K562 (cell line): Measurements from ENCODE around the gene FDX2. TPM values are rescaled to one million over a fixed set of nuclear protein-coding genes. Genes with fewer than 3 reads are reported as not detected.

Experiments used
- ADNP ChIP-seq: fragments of 200-800 bp; sonication (Bioruptor generic); IDR thresholded peaks from 2 replicates; pipeline ENCODE4 v1.6.1; 2016; ENCODE audit warnings: missing genetic modification characterization, missing compliant biosample characterization
- AFF1 ChIP-seq, 2 experiments: fragments of 450-650 bp; IDR thresholded peaks; 2 replicates each; pipeline ENCODE4 v1.6.1; 2018; ENCODE audit warnings: mild to moderate bottlenecking in 2 of 2, low read depth in 1 of 2; ENCODE audit not compliant: partially characterized antibody in 2 of 2
- BRF2 ChIP-seq: IDR thresholded peaks from 3 replicates; pipeline ENCODE4 v1.6.1; 2011; ENCODE audit warnings: borderline replicate concordance, mild to moderate bottlenecking; ENCODE audit not compliant: insufficient read length, insufficient read depth
- CREBBP ChIP-seq: IDR thresholded peaks from one replicate; pipeline ENCODE4 v1.6.1; 2012; ENCODE audit warnings: low read depth, mild to moderate bottlenecking, control low read depth, inconsistent platforms, low read length
- CXXC5 ChIP-seq: fragments of 250-450 bp; sonication (Bioruptor Pico); IDR thresholded peaks from 2 replicates; pipeline ENCODE4 v1.8.0; 2022; ENCODE audit warnings: inconsistent platforms, mild to moderate bottlenecking, moderate library complexity
- FIP1L1 ChIP-seq: fragments of 200-400 bp; formaldehyde crosslinking; IDR thresholded peaks from 2 replicates; pipeline ENCODE4 v1.6.1; 2018; ENCODE audit warnings: mild to moderate bottlenecking, low read depth, low read length; ENCODE audit not compliant: poor library complexity, severe bottlenecking
- MYNN ChIP-seq, 2 experiments: sonication (generic); formaldehyde crosslinking in 1 of 2; IDR thresholded peaks; 2 replicates each; pipeline versions ENCODE4 v1.5.0 to v1.6.1; 2016 to 2020; ENCODE audit warnings: antibody characterized with exemption in 1 of 2, missing genetic modification reagents in 1 of 2
- PURB ChIP-seq: sonication (generic); formaldehyde crosslinking; IDR thresholded peaks from 2 replicates; pipeline ENCODE4 v1.9.0; 2021; ENCODE audit warnings: low read depth, mild to moderate bottlenecking, missing genetic modification reagents
- RBM17 ChIP-seq: fragments of 200-400 bp; formaldehyde crosslinking; IDR thresholded peaks from 2 replicates; pipeline ENCODE4 v1.6.1; 2017; ENCODE audit warnings: low read depth, mild to moderate bottlenecking, low read length, borderline replicate concordance
- RNF2 ChIP-seq: sonication (generic); IDR thresholded peaks from 2 replicates; pipeline ENCODE4 v1.6.1; 2016
- TOE1 ChIP-seq, 2 experiments: fragments of 450-650 bp in 1 of 2; sonication (generic) in 1 of 2; formaldehyde crosslinking in 1 of 2; IDR thresholded peaks; 2 replicates each; pipeline versions ENCODE4 v1.7.1 to v1.8.0; 2016 to 2022; ENCODE audit warnings: borderline replicate concordance in 2 of 2, mild to moderate bottlenecking in 2 of 2, antibody characterized with exemption in 1 of 2, inconsistent platforms in 1 of 2, low read depth in 1 of 2, missing genetic modification reagents in 1 of 2, moderate library complexity in 1 of 2
- U2AF1 ChIP-seq: fragments of 200-400 bp; formaldehyde crosslinking; optimal IDR thresholded peaks from 2 replicates; pipeline ENCODE3; 2017; ENCODE audit warnings: mild to moderate bottlenecking, low read depth, low read length, moderate library complexity
- ZBTB26 ChIP-seq: fragments of 450-650 bp; formaldehyde crosslinking; IDR thresholded peaks from 2 replicates; pipeline ENCODE4 v1.4.0; 2022; ENCODE audit warnings: missing genetic modification characterization
- ZC3H4 ChIP-seq: sonication (generic); formaldehyde crosslinking; IDR thresholded peaks from 2 replicates; pipeline ENCODE4 v1.9.0; 2021; ENCODE audit warnings: missing genetic modification reagents, borderline replicate concordance
- ZFX ChIP-seq: sonication (generic); formaldehyde crosslinking; IDR thresholded peaks from 2 replicates; pipeline ENCODE4 v1.8.0; 2022; ENCODE audit warnings: mild to moderate bottlenecking, missing genetic modification reagents, moderate library complexity
- ZNF217 ChIP-seq: sonication (generic); formaldehyde crosslinking; IDR thresholded peaks from 2 replicates; pipeline ENCODE4 v1.8.0; 2022; ENCODE audit warnings: mild to moderate bottlenecking, missing genetic modification reagents
- polyA plus RNA-seq, 8 experiments: library from polyadenylated mRNA; depleted of rRNA in 4 of 8; stranded (reverse) in 5 of 8; unstranded in 3 of 8; fragments of >200 nt; fragmentation: Nextera tagmentation in 2 of 8; fragmentation: Illumina TruSeq in 1 of 8; extraction: Ambion mirVana in 2 of 8; extraction: Trizol in 1 of 8; gene quantifications; 2 replicates each; pipeline versions ENCODE4 v1.2.1 to v1.2.3, GENCODE V29; 2011 to 2014; ENCODE audit warnings: inconsistent platforms in 1 of 8, missing spikeins in 1 of 8
- total RNA-seq, 7 experiments: library from RNA; depleted of rRNA in 6 of 7; stranded (reverse); fragments of >200 nt in 6 of 7; fragmentation: Illumina TruSeq in 2 of 7; extraction: Trizol in 2 of 7; gene quantifications; 2 replicates each; pipeline versions ENCODE4 v1.2.1 to v1.2.3, GENCODE V29; 2011 to 2021; ENCODE audit warnings: low replicate concordance in 1 of 7
- TF ChIP-seq, protein P1 (sequence below): sonication (generic); formaldehyde crosslinking; IDR thresholded peaks from 2 replicates; pipeline ENCODE4 v1.8.1; 2022; ENCODE audit warnings: missing genetic modification reagents

Gene FDX2
- total and polyA plus RNA-seq, 9 of the 15 experiments (the other 6 are each of a cell fraction or from before 2014, with no cell fraction given) = 2.5 to 49.8 (median 29.7) TPM

DNA sequence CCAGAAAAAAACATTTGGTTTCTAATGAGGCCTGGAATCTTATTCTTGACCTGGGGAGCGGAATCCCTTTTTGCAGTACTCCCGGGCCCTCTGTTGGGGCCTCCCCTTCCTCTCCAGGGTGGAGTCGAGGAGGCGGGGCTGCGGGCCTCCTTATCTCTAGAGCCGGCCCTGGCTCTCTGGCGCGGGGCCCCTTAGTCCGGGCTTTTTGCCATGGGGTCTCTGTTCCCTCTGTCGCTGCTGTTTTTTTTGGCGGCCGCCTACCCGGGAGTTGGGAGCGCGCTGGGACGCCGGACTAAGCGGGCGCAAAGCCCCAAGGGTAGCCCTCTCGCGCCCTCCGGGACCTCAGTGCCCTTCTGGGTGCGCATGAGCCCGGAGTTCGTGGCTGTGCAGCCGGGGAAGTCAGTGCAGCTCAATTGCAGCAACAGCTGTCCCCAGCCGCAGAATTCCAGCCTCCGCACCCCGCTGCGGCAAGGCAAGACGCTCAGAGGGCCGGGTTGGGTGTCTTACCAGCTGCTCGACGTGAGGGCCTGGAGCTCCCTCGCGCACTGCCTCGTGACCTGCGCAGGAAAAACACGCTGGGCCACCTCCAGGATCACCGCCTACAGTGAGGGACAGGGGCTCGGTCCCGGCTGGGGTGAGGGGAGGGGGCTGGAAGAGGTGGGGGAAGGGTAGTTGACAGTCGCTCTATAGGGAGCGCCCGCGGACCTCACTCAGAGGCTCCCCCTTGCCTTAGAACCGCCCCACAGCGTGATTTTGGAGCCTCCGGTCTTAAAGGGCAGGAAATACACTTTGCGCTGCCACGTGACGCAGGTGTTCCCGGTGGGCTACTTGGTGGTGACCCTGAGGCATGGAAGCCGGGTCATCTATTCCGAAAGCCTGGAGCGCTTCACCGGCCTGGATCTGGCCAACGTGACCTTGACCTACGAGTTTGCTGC, 28.7 kb downstream of the FDX2 start, which contains the start of gene ICAM4 (continued):
- TF ChIP-seq ZNF217 (CRISPR knock-in tag) (no peak), ZC3H4 (CRISPR knock-in tag) (no peak), TOE1 (IDR thresholded peaks at IDR 0.05; ENCODE audit: borderline replicate concordance) (peak; percentile 48; the same call in 1 of the 2 replicates), TOE1 (CRISPR knock-in tag; IDR thresholded peaks at IDR 0.05; ENCODE audit: borderline replicate concordance, low read depth) (0 out of 2 replicates have a peak, but pooled peaks have one; percentile 18), BRF2 (no peak), ZFX (CRISPR knock-in tag) (peak; percentile 41), ZBTB26 (CRISPR knock-in tag) (no peak), FIP1L1 (no peak), U2AF1 (no peak), CXXC5 (CRISPR knock-in tag) (peak; percentile 81), MYNN (IDR thresholded peaks at IDR 0.05) (no peak; the same call in 1 of the 2 replicates), MYNN (CRISPR knock-in tag; IDR thresholded peaks at IDR 0.05) (no peak), RBM17 (no peak), RNF2 (peak; percentile 56; the same call in 1 of the 2 replicates), ADNP (tag) (peak; percentile 44; the same call in 1 of the 2 replicates), PURB (CRISPR knock-in tag) (no peak), AFF1 (IDR thresholded peaks at IDR 0.05; ENCODE audit: low read depth in 1 of 2, partially characterized antibody in 2 of 2) (peak in 1 of 2 experiments; percentile 25), CREBBP (no peak)
- TF ChIP-seq, protein P1, sequence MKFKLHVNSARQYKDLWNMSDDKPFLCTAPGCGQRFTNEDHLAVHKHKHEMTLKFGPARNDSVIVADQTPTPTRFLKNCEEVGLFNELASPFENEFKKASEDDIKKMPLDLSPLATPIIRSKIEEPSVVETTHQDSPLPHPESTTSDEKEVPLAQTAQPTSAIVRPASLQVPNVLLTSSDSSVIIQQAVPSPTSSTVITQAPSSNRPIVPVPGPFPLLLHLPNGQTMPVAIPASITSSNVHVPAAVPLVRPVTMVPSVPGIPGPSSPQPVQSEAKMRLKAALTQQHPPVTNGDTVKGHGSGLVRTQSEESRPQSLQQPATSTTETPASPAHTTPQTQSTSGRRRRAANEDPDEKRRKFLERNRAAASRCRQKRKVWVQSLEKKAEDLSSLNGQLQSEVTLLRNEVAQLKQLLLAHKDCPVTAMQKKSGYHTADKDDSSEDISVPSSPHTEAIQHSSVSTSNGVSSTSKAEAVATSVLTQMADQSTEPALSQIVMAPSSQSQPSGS = peak; percentile 66; the same call in 1 of the 2 replicates
